HG02840 (cell line): Measurements from ENCODE around the gene NXPH1.
"Not testable (repeated sequence)": the region's sequence is repeated elsewhere in the genome, so short reads cannot be mapped to it uniquely, and the experiment has no call there.

Experiments used
- ATAC-seq: cut with Tn5 transposase; IDR thresholded peaks from one replicate; pipeline ENCODE4 v1.9.1; 2021; ENCODE audit warnings: mild to moderate bottlenecking, moderate library complexity, moderate number of reproducible peaks; ENCODE audit not compliant: unreplicated experiment, low FRiP score

NXPH1 gene

GRCh38 chr7:8668627-8669500 is 235.5 kb downstream of the NXPH1 start:
- ATAC-seq = no peak

DNA sequence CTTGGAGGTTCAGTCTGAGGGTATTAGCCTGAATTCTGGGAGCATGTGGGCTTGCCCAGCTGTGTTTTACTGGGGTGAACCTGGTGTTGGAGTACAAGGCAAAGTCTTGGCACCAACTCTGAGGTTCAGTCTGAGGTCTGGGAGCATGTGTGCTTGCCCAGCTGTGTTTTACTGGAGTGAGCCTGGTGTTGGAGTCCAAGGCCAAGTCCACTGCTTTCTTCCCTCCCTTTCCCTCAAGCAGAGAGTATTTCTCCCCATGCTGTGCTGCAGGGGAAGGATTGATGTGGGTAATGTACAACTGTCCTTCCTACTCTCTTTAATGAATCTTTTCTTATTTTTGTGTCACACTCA is 236.1 kb downstream of the NXPH1 start:
- no peak for ATAC-seq

DNA sequence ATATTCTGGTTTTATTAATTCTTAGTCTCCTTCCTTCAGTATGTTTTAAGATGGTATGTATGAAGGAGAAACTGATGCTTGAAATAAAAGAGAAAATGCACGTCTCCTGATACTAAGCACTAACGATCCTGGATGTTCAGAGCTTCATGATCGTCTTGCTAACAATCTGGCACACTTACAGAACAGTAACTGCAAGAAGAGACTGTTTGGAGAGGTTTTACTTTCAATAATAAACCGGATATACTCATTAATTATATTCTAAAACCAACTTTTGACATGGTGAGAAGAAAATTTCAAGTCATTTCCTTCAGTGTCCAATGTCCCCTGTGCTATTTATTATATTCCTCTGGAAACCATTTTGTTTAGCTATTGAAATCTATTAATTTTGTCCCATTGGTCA is 251.0 kb downstream of the NXPH1 start:
- ATAC-seq = no peak

DNA sequence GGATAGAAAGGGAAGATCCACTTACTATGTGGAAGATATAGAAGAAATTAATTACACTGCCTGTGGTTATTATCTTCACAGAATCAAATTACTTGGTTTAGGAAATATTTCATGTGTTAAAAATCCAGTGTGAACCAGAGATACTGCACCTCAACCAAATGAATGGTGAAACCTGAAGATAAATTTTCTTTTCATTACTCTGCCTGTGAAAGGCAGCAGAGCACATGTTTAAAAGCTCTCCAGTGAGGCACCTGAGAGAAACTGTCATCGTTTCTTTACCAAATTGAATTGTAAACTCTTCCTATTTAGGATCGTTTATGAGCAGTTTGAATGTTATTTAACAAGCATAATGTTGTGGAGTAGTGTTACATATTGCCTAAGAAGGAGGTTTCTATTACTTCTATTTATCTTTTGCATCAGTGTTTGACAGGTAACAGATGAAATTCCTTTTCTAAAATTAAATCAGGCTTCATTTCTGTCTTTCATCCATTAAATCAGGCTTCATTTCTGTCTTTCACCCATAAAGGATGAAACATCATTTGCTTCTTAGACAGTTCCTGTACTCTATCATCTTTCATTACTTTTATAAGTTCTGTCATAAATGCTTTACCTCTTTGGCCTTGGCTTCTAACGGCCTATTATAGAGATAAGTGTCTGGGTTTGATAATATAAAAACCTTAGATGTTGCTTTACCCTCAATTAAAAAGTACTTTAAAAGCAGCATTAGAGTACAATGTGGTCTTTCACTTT is 266.6 kb downstream of the NXPH1 start:
- no peak for ATAC-seq

GRCh38 chr7:8702807-8703206 is 269.4 kb downstream of the NXPH1 start:
- ATAC-seq = no peak

DNA sequence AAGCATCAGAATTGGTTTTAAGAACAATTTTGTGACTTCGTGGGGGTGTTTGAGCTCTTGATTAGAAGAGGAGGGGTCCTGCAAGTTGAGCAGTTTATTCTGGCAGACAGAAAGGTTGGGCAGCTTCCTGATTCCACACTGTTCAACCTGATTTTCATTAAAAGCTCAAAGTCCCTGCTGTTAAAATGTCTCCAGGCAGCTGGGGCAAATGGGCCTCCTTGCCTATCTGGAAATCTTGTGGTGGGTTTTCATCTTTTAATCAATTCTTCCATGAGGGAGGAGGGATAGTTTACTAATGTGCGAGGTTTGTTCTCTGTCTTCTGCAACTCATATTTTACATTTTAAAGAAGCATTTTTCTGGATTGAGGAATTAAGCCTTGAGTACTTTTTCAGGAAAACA is 276.7 kb downstream of the NXPH1 start:
- no peak for ATAC-seq

- no peak for ATAC-seq
These were observed 281.4 kb downstream of the NXPH1 start for GRCh38 chr7:8714791-8715190.

DNA sequence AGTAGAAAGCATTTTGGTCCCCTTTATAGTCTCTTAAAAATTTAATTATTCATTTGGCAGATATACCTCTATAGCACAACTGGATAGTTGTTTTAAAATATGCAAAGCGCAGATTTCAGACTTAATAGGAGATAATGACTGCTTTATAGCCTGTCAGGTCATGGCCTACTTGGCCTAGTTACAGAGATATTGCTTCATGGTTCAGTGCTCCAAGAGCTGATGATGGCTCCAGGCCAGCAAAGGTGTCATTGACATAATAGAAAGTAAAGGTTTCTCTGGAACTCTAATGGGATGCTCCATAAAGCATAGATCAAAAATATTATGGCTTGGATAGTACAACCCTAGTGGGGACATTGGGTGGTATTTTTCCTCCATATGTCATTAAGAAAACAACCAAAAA is 285.7 kb downstream of the NXPH1 start:
- ATAC-seq = no peak

DNA sequence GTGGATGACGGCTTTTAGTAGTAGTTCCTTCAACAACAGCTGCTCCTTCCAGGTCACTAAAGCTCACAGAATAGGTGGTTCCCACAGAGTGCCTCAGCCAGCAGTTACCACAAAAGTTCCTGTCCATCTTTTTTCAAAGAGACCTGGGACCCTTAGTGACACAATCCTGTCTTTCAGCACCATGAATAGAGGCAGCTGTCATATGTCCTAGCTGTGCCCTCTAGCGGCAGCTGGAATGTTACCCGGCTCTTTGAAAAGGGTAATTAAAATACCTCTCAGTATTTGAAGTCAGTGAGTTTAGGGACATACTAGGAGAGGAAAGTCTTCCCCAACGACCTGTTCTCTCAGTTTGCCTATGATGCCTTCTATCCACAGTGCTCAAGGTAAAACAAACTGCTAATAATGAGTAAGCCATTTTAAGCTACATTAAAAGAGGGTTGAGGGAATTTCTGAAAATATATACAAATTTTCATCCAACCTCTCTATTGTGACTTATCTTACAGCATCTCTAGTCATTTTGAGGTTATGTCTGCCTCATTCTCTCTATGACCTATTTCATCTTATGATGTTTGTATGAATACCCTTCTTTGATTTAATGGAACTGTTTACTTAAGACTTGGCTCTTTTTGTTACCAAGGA is 290.8 kb downstream of the NXPH1 start:
- no peak for ATAC-seq

DNA sequence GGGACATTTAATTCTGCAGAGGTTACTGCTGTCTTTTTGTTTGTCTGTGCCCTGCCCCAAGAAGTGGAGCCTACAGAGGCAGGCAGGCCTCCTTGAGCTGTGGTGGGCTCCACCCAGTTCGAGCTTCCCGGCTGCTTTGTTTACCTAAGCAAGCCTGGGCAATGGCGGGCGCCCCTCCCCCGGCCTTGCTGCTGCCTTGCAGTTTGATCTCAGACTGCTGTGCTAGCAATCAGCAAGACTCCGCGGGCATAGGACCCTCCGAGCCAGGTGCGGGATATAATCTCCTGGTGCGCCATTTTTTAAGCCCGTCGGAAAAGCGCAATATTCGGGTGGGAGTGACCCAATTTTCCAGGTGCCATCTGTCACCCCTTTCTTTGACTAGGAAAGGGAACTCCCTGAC is 298.3 kb downstream of the NXPH1 start:
- not testable (repeated sequence) for ATAC-seq

DNA sequence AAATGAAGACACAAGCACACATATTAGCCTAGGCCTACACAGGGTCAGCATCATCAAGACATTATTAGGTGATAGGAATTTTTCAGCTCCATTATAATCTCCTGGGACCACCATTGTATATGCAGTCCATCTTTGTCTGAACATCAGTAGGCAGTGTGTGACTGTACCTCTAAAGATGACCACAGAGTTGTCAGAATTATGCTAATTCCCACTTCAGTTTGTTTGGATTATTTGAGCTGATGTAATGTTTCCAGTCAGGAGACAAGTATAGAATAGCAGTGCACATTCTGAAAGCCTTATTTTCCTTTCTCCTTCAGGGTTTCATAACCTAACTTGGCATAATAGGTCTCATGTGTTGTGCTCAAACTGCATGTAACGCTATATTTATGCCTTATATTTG is 306.4 kb downstream of the NXPH1 start:
- no peak for ATAC-seq

- no peak for ATAC-seq
These were observed 309.4 kb downstream of the NXPH1 start for GRCh38 chr7:8742837-8743236.

DNA sequence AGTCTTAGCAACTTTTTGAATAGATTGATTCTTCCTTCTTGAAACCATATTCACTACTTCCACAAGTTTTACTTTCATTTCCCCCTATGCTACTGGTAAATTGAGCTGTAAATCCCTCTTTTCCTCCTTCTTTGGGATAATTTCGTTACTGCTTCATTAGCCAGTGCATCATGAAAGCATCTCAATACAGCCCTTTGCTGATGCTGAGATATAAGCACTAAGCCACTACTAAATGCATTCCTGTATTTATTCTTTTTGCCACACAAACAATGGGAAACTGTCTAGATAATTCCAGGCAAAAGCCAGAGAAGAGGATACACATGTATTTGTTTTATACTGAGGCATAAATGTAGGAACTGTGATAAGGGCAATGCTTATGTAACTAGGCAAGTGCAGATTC is 313.9 kb downstream of the NXPH1 start:
- ATAC-seq = no peak

GRCh38 chr7:8751557-8752231 is 318.3 kb downstream of the NXPH1 start:
- no peak for ATAC-seq

- no peak for ATAC-seq
These were observed 319.9 kb downstream of the NXPH1 start for GRCh38 chr7:8753355-8753754.

DNA sequence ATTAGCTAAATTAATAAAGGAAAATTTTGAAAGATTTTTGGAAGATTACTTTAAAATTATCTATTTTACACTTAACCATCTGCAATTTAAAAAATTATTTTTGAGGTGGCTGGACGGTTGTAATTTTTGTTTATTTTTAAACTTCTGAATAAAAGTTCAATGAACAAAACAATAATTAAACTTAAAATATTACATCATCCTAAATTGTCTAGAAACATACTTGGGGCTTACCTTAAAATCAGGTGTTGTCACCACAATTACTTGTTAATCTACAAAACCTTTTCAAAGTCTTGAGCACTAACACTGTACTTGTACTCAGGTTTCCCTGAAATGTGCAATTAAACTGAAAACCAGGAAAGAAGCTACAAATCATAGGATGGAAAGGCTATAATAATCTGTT is 328.3 kb downstream of the NXPH1 start:
- ATAC-seq = no peak

DNA sequence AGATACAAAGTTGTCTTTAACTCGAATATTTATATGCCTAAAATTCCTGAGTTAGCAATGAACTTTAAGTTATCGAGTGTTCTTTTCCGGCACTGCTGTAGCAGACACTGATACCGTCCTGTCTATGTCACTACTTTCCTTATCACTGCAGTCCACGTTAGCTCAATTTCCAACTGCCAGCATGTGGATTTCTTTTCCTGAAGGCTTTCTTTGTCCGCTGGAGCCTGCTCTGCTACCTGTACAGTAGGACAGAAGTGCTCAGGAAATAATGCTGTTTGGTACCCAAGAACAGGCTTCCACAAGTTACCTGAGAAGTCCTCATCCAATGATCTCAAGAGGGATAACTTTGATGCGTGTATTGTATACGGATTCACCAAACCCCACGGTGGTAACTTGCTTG is 329.4 kb downstream of the NXPH1 start:
- ATAC-seq = no peak

DNA sequence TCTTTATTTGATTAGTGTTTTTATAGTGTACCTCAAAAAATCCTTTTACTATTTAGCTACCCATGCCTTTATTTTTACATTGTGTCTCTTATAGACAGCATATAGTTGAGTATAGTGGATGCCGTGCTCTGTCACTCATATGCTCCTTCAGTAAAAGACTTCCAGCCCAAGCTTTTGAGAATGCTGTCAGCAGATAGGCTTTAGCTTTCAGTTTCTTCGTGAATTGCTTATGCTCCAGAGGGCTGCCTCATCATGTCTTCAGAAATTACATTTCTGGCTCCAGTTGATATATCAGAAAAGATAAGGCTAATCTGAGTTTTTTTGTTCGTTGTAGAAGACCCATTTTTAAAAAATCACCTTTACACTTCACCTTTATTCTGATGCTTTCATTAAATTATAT is 332.0 kb downstream of the NXPH1 start:
- ATAC-seq = no peak

DNA sequence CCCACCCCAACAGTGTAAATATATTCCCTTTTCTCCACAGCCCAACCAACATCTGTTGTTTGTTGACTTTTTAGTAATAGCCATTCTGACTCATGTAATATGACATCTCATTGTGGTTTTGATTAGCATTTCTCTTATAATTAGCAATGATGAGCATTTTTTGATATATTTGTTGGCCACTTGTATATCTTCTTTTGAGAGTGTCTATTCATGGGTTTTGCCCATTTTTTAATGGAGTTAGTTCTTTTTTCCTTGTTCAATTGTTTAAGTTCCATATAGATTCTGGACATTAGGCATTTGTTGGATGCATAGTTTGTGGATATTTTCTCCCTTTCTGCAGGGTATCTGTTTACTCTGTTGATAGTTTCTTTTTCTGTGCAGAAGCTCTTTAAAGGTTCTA is 340.1 kb downstream of the NXPH1 start:
- no peak for ATAC-seq

DNA sequence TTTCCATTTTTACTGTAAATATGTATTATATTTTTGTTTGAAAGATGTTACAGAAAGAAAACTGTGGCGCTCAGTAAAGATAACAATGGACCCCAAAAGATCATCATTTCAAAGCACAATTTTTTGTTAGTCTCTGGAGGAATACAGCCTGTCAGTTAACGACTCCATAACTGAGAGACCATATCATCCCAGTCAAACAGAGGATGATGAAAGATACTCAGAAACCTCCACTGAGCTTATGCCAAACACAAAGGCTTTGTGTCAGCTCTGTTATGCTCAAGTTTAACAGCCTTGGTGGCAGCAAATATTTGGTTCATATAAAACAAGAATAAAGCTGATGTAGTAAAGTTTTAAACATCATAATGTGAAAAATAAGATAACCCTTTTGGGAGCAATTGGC is 345.1 kb downstream of the NXPH1 start:
- ATAC-seq = no peak

DNA sequence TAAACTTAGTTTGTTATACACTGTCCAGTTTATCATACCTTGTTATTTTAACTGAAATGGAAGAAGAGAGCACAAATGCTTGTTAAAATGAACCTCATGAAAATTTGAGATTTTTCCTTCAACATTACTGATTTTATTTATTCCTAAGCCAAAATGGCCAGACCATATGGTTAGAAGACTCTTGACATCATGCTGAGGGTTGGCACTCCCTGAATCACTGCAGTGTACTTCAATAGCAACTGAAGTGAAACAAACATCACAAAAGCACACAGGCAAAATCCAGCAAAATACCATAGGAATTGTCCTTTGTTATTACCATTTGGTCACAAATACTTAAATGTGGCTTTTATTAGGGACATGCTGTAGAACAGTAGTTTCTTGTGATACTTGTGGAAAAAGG is 347.8 kb downstream of the NXPH1 start:
- ATAC-seq = no peak
